ENCODE results near the gene FAAP100. TPM values are rescaled to one million over a fixed set of nuclear protein-coding genes. Genes with fewer than 3 reads are reported as not detected.

The FAAP100 gene
- total RNA-seq, 6 experiments from 2014 or later: 21.9 to 27.7 (median 23.9) TPM

DNA sequence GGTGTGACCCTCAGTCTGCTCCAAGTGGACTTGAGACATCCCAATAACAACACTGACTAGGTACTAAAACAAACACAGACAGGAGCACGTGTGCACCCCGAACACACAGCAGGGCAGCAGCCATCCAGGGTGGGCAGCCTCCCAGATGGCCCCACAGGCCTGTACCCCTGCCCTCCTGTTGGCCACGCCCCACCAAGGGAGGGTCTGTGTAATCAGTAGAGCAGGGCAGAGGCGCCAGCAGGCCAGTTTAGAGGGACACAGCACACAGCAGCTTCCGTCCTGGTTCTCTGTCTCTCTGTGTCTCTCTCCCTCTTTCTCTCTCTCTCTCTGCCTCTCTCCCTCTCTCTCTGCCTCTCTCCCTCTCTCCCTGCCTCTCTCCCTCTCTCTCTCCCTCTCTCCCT lies 61.0 kb downstream of the FAAP100 start:
- no peaks in the 10 kb centered on the region for H3K36me3 Mint-ChIP-seq (ENCODE audit: low read depth)
- no peak for DNase-seq
- no peak overlapping the region for H3K27ac Mint-ChIP-seq
- peaks cover 5% of the 10 kb centered on the region; the same call in 1 of the 2 replicates for H3K27me3 Mint-ChIP-seq (ENCODE audit: insufficient read depth)
- H3K4me1 Mint-ChIP-seq (ENCODE audit: low read depth): peaks cover 5% of the 10 kb centered on the region; the same call in 1 of the 2 replicates
- no peak overlapping the region for H3K4me3 Mint-ChIP-seq
- TF ChIP-seq, protein P1, sequence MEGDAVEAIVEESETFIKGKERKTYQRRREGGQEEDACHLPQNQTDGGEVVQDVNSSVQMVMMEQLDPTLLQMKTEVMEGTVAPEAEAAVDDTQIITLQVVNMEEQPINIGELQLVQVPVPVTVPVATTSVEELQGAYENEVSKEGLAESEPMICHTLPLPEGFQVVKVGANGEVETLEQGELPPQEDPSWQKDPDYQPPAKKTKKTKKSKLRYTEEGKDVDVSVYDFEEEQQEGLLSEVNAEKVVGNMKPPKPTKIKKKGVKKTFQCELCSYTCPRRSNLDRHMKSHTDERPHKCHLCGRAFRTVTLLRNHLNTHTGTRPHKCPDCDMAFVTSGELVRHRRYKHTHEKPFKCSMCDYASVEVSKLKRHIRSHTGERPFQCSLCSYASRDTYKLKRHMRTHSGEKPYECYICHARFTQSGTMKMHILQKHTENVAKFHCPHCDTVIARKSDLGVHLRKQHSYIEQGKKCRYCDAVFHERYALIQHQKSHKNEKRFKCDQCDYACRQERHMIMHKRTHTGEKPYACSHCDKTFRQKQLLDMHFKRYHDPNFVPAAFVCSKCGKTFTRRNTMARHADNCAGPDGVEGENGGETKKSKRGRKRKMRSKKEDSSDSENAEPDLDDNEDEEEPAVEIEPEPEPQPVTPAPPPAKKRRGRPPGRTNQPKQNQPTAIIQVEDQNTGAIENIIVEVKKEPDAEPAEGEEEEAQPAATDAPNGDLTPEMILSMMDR (IDR thresholded peaks at IDR 0.05): no peak
- no peaks in the 10 kb centered on the region for H3K9me3 Mint-ChIP-seq

DNA sequence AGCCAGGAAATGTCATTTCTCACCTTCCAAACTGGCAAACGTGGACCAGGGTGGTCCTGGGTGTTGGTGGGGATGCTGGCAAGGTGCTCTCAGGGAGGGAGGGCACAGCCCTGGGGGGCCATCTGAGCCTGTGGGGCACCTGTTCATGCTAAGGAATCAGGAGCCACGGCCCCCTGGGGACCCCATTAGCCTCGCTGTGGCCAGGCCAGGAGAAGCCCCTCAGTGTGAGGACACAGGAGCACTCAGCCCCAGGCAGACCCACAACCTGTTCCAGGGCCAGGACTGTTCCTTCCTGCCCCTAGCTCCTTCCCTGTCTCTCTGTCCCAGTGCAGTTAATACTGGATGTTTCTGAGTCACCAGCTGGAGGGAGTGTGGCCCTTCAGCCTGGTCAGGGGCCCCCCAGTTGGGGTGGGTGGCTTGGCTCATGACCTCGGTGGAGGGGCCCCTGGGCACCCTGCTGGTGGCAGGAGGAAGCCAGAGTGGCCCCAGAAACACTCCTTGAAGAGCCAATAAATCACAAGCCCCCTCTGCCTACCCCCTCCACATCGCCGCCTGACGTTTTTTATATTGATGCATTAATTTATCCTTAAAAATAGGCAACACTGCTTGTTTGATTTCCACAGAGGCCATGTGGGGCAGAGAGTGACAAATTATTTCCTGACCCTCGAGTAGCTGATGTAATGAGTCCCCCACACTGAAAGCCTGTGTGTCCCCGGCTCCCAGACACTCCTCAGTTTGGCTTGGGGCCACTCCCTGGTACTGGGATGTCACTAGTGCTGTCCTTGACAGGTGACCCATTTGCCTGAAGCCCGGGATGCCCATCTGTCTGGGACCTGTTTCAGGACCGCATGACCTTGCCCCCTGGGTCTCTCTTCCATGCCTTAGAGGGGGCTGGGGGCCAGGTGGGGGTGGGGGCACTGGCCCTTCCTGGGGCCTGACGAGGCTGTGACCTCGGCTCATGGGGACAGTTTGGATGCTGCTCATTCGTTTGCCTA lies 61.9 kb downstream of the FAAP100 start:
- TF ChIP-seq, protein P1 (IDR thresholded peaks at IDR 0.05): no peak
- no peak overlapping the region for H3K27ac Mint-ChIP-seq
- no peaks in the 10 kb centered on the region for H3K9me3 Mint-ChIP-seq
- no peak overlapping the region for H3K4me3 Mint-ChIP-seq
- no peak for DNase-seq
- no peaks in the 10 kb centered on the region for H3K36me3 Mint-ChIP-seq (ENCODE audit: low read depth)
- H3K27me3 Mint-ChIP-seq (ENCODE audit: insufficient read depth): peaks cover 5% of the 10 kb centered on the region; the same call in 1 of the 2 replicates
- H3K4me1 Mint-ChIP-seq (ENCODE audit: low read depth): peaks cover 5% of the 10 kb centered on the region; the same call in 1 of the 2 replicates

Other genes starting within 250 kb of the FAAP100 start
- 1 to 10 TPM; 7.3 to 9.7 (median 8.3) TPM for gene BAHCC1, start 156.9 kb downstream of the FAAP100 start, total RNA-seq (2021; fragmentation: NEBNext Ultra II Directional; extraction: Animal tissue kit (Norgen Biotek cat#: 25700))
- over 10,000 TPM in 3 of 6 experiments, 1,000 to 10,000 TPM in 3; 7,891 to 11,135 (median 9,908) TPM for gene ACTG1, start 39.6 kb downstream of the FAAP100 start, total RNA-seq (2021; fragmentation: NEBNext Ultra II Directional; extraction: Animal tissue kit (Norgen Biotek cat#: 25700))
- gene FSCN2, start 24.0 kb downstream of the FAAP100 start, total RNA-seq (2021; fragmentation: NEBNext Ultra II Directional; extraction: Animal tissue kit (Norgen Biotek cat#: 25700)): 1 to 10 TPM in 3 of 6 experiments, under 1 TPM in 3; 0.71 to 1.4 (median 0.99) TPM
- 100 to 1,000 TPM; 121 to 140 (median 133) TPM for gene NPLOC4, start 84.8 kb upstream of the FAAP100 start, total RNA-seq (2021; fragmentation: NEBNext Ultra II Directional; extraction: Animal tissue kit (Norgen Biotek cat#: 25700))
- 10 to 100 TPM; 14.3 to 19.6 (median 17.2) TPM for gene TSPAN10, start 84.8 kb upstream of the FAAP100 start, total RNA-seq (2021; fragmentation: NEBNext Ultra II Directional; extraction: Animal tissue kit (Norgen Biotek cat#: 25700))
- under 1 TPM in 5 of 6 experiments, not detected in 1; 0.37 to 0.76 (median 0.57) TPM for gene PDE6G, start 104.2 kb upstream of the FAAP100 start, total RNA-seq (2021; fragmentation: NEBNext Ultra II Directional; extraction: Animal tissue kit (Norgen Biotek cat#: 25700))
- 10 to 100 TPM; 20.9 to 33.4 (median 30.9) TPM for gene OXLD1, start 114.3 kb upstream of the FAAP100 start, total RNA-seq (2021; fragmentation: NEBNext Ultra II Directional; extraction: Animal tissue kit (Norgen Biotek cat#: 25700))
- gene CCDC137, start 114.4 kb upstream of the FAAP100 start, total RNA-seq (2021; fragmentation: NEBNext Ultra II Directional; extraction: Animal tissue kit (Norgen Biotek cat#: 25700)): 10 to 100 TPM; 22.8 to 28.8 (median 25.2) TPM
- gene ARL16, start 131.4 kb upstream of the FAAP100 start, total RNA-seq (2021; fragmentation: NEBNext Ultra II Directional; extraction: Animal tissue kit (Norgen Biotek cat#: 25700)): 10 to 100 TPM; 39.4 to 50.5 (median 46.7) TPM
- 100 to 1,000 TPM; 106 to 127 (median 116) TPM for gene HGS, start 131.7 kb upstream of the FAAP100 start, total RNA-seq (2021; fragmentation: NEBNext Ultra II Directional; extraction: Animal tissue kit (Norgen Biotek cat#: 25700))
- gene MRPL12, start 151.0 kb upstream of the FAAP100 start, total RNA-seq (2021; fragmentation: NEBNext Ultra II Directional; extraction: Animal tissue kit (Norgen Biotek cat#: 25700)): 100 to 1,000 TPM; 105 to 124 (median 113) TPM
- gene SLC25A10, start 159.9 kb upstream of the FAAP100 start, total RNA-seq (2021; fragmentation: NEBNext Ultra II Directional; extraction: Animal tissue kit (Norgen Biotek cat#: 25700)): 10 to 100 TPM; 13.2 to 21.9 (median 17.1) TPM

All from HFFc6 (cell line).